K562 (cell line): ENCODE measurements around the gene TBL1XR1. TPM values are rescaled to one million over a fixed set of nuclear protein-coding genes. Genes with fewer than 3 reads are reported as not detected.

Experiments
- ATAC-seq: fragments of 200-7000 bp; cut with Tn5 transposase; 3 replicates; pipeline ENCODE4 v1.9.1; 2020; ENCODE audit warnings: moderate library complexity
- BruUV-seq: library from RNA; stranded (reverse); fragments of 400-500 nt; replicated peaks from 2 replicates; lab custom pipeline; 2021; lab: Mats Ljungman, UMichigan
- CTCF ChIA-PET: fragments of 300-600 bp; formaldehyde crosslinking; extraction: SDS; loops from one replicate; lab custom pipeline; 2021; ENCODE audit warnings: low intra/inter-chr PET ratio; lab: Yijun Ruan, JAX
- POLR2A ChIA-PET: fragments of 300-600, 350-650 bp; sonication (Branson Sonifier 250); formaldehyde crosslinking; extraction: SDS; loops from one replicate; lab custom pipeline; 2021; ENCODE audit warnings: antibody characterized with exemption, inconsistent platforms; lab: Yijun Ruan, JAX
- DNase-seq, 4 experiments: peaks; one replicate each; pipeline versions ENCODE4 v3.0.0 to v3.0.0-alpha.2; 2011 to 2018; ENCODE audit warnings: low spot score in 3 of 4, mixed read lengths in 3 of 4; ENCODE audit errors: extremely low read depth in 1 of 4
- FAIRE-seq: peaks from 2 replicates; lab custom pipeline; 2011; peaks lifted over from hg19 to GRCh38; lab: Jason Lieb, UNC
- H2AFZ ChIP-seq: 2 replicates; pipeline ENCODE4 v1.6.0; 2011; ENCODE audit warnings: low read depth, low read length, control low read depth, inconsistent platforms
- H3K27ac ChIP-seq: fragments of 200-600 bp; 3 replicates; pipeline ENCODE4 v1.8.0; 2011; ENCODE audit warnings: low read depth, mild to moderate bottlenecking, control low read depth, inconsistent platforms, low read length, moderate library complexity, mixed read lengths; ENCODE audit errors: extremely low read depth
- H3K27me3 ChIP-seq, 2 experiments: fragments of 300-600 bp in 1 of 2; 2 replicates in 1 of 2; 3 replicates in 1 of 2; pipeline versions ENCODE4 v1.6.0 to v1.8.0; 2011; ENCODE audit warnings: inconsistent platforms in 2 of 2, low read length in 2 of 2, mild to moderate bottlenecking in 1 of 2, mixed read lengths in 1 of 2, moderate library complexity in 1 of 2; ENCODE audit not compliant: control insufficient read depth in 2 of 2, insufficient read depth in 2 of 2
- H3K36me3 ChIP-seq: fragments of 300-600 bp; 3 replicates; pipeline ENCODE4 v1.8.0; 2011; ENCODE audit warnings: mild to moderate bottlenecking, low read length, inconsistent platforms; ENCODE audit not compliant: control insufficient read depth, insufficient read depth
- H3K4me1 ChIP-seq, 2 experiments: fragments of 200-600 bp in 1 of 2; replicated peaks in 1 of 2; 2 replicates in 1 of 2; 3 replicates in 1 of 2; pipeline versions ENCODE4 v1.5.1 to v1.8.0; 2011; ENCODE audit warnings: inconsistent platforms in 2 of 2, low read length in 2 of 2, mild to moderate bottlenecking in 1 of 2, mixed read lengths in 1 of 2, moderate library complexity in 1 of 2; ENCODE audit not compliant: control insufficient read depth in 2 of 2, insufficient read depth in 2 of 2
- H3K4me2 ChIP-seq: 2 replicates; pipeline ENCODE4 v1.6.1; 2011; ENCODE audit warnings: low read length, control low read depth, inconsistent platforms, mixed read lengths; ENCODE audit not compliant: insufficient read depth
- H3K4me3 ChIP-seq: fragments of 200-600 bp; sonication (generic), shearing (Covaris generic); 2 replicates; pipeline ENCODE4 v1.5.1; 2016; ENCODE audit warnings: control low read depth, inconsistent platforms
- H3K79me2 ChIP-seq: fragments of 200-600 bp; 3 replicates; pipeline ENCODE4 v1.8.0; 2011; ENCODE audit warnings: low read length, inconsistent platforms; ENCODE audit not compliant: control insufficient read depth, insufficient read depth
- H3K9ac ChIP-seq, 2 experiments: 2 replicates each; pipeline versions ENCODE4 v1.6.0 to v1.6.1; 2011; ENCODE audit warnings: low read depth in 2 of 2, low read length in 2 of 2, control low read depth in 1 of 2, inconsistent platforms in 1 of 2, mild to moderate bottlenecking in 1 of 2, mixed read lengths in 1 of 2; ENCODE audit not compliant: insufficient read depth in 1 of 2
- H3K9me1 ChIP-seq: one replicate; pipeline ENCODE4 v1.6.0; 2011; ENCODE audit warnings: inconsistent platforms, mild to moderate bottlenecking, low read length, moderate library complexity; ENCODE audit not compliant: control insufficient read depth, insufficient read depth
- H3K9me3 ChIP-seq: replicated peaks from 2 replicates; pipeline ENCODE4 v1.5.1; 2011; ENCODE audit warnings: low read depth, low read length, inconsistent platforms; ENCODE audit not compliant: control insufficient read depth, insufficient read depth
- H4K20me1 ChIP-seq: replicated peaks from 2 replicates; pipeline ENCODE4 v1.6.1; 2011; ENCODE audit warnings: low read length, inconsistent platforms, mixed read lengths; ENCODE audit not compliant: control insufficient read depth, insufficient read depth
- ARHGAP35 ChIP-seq: fragments of 450-650 bp; IDR thresholded peaks from 2 replicates; pipeline ENCODE4 v1.6.1; 2018; ENCODE audit not compliant: partially characterized antibody
- HNRNPH1 ChIP-seq: fragments of 200-400 bp; formaldehyde crosslinking; optimal IDR thresholded peaks from 2 replicates; pipeline ENCODE3; 2017; ENCODE audit warnings: low read depth, mild to moderate bottlenecking, low read length, moderate library complexity
- KLF16 ChIP-seq: IDR thresholded peaks from 2 replicates; pipeline ENCODE4 v1.6.1; 2016; ENCODE audit warnings: antibody characterized with exemption
- MTA3 ChIP-seq: fragments of 450-650 bp; formaldehyde crosslinking; IDR thresholded peaks from 2 replicates; pipeline ENCODE4 v1.6.1; 2017; ENCODE audit warnings: mild to moderate bottlenecking, borderline replicate concordance
- PHB2 ChIP-seq: fragments of 450-650 bp; IDR thresholded peaks from 2 replicates; pipeline ENCODE4 v1.6.1; 2017; ENCODE audit warnings: low read depth
- PRMT5 ChIP-seq: sonication (generic); formaldehyde crosslinking; IDR thresholded peaks from 2 replicates; pipeline ENCODE4 v1.5.0; 2020; ENCODE audit warnings: missing genetic modification reagents
- RUNX1 ChIP-seq: sonication (generic); IDR thresholded peaks from 2 replicates; pipeline ENCODE4 v1.6.1; 2016; ENCODE audit warnings: antibody characterized with exemption, low read depth
- SMARCA4 ChIP-seq: fragments of 450-650 bp; IDR thresholded peaks from 2 replicates; pipeline ENCODE4 v1.6.1; 2016
- SMC3 ChIP-seq: conservative IDR thresholded peaks from 2 replicates; pipeline ENCODE4 v1.6.1; 2011; ENCODE audit warnings: low read depth, low read length, improper control_type of control experiment; ENCODE audit not compliant: insufficient read depth
- SNRNP70 ChIP-seq: fragments of 200-400 bp; formaldehyde crosslinking; optimal IDR thresholded peaks from 2 replicates; pipeline ENCODE3; 2017; ENCODE audit warnings: low read depth, low read length
- SUPT5H ChIP-seq: fragments of 450-650 bp; IDR thresholded peaks from 2 replicates; pipeline ENCODE4 v1.6.1; 2016
- ZC3H11A ChIP-seq: IDR thresholded peaks from 2 replicates; pipeline ENCODE4 v1.6.1; 2012; ENCODE audit warnings: low read depth, low read length, improper control_type of control experiment
- ZFP1 ChIP-seq: fragments of 450-650 bp; formaldehyde crosslinking; IDR thresholded peaks from 2 replicates; pipeline ENCODE4 v1.4.0; 2020; ENCODE audit warnings: mild to moderate bottlenecking, mixed read lengths
- ZNF134 ChIP-seq: fragments of 250-450 bp; sonication (Bioruptor Pico); conservative IDR thresholded peaks from 2 replicates; pipeline ENCODE4 v1.4.0; 2020
- WGBS: fragments of 100-300 bp; shearing (Covaris generic); methylation state at CpG from one replicate; pipeline ENCODE4 v1.1.6; 2016; ENCODE audit warnings: low coverage, mixed read lengths; ENCODE audit not compliant: insufficient coverage; ENCODE audit errors: missing lambda C conversion rate; 5-methylcytosine and 5-hydroxymethylcytosine counted together
- in situ Hi-C: fragments of 300-500 bp; cut with MboI; formaldehyde crosslinking; loops from 4 replicates; pipeline ENCODE4 v1.15.0; 2018; ENCODE audit warnings: inconsistent platforms, mixed read lengths
- intact Hi-C: fragments of 100-400 bp; cut with micrococcal nuclease; formaldehyde crosslinking; loops from 2 replicates; pipeline ENCODE4 v1.14.2; 2022
- polyA plus RNA-seq, 8 experiments: library from polyadenylated mRNA; depleted of rRNA in 4 of 8; stranded (reverse) in 5 of 8; unstranded in 3 of 8; fragments of >200 nt; fragmentation: Nextera tagmentation in 2 of 8; fragmentation: Illumina TruSeq in 1 of 8; extraction: Ambion mirVana in 2 of 8; extraction: Trizol in 1 of 8; gene quantifications; 2 replicates each; pipeline versions ENCODE4 v1.2.1 to v1.2.3, GENCODE V29; 2011 to 2014; ENCODE audit warnings: inconsistent platforms in 1 of 8, missing spikeins in 1 of 8
- total RNA-seq, 7 experiments: library from RNA; depleted of rRNA in 6 of 7; stranded (reverse); fragments of >200 nt in 6 of 7; fragmentation: Illumina TruSeq in 2 of 7; extraction: Trizol in 2 of 7; gene quantifications; 2 replicates each; pipeline versions ENCODE4 v1.2.1 to v1.2.3, GENCODE V29; 2011 to 2021; ENCODE audit warnings: low replicate concordance in 1 of 7
- TF ChIP-seq, protein P1 (sequence below): fragments of 250-450 bp; sonication (Bioruptor Pico); IDR thresholded peaks from 2 replicates; pipeline ENCODE4 v1.8.0; 2021; ENCODE audit warnings: moderate library complexity, mild to moderate bottlenecking, inconsistent platforms
- TF ChIP-seq, protein P2 (sequence below): fragments of 450-650 bp; IDR thresholded peaks from 2 replicates; pipeline ENCODE4 v1.6.1; 2018; ENCODE audit warnings: mild to moderate bottlenecking, low read depth; ENCODE audit not compliant: partially characterized antibody
- TF ChIP-seq, protein P3 (sequence below): fragments of 250-450 bp; sonication (Bioruptor Pico); IDR thresholded peaks from 2 replicates; pipeline ENCODE4 v1.8.0; 2022; ENCODE audit warnings: moderate library complexity, mild to moderate bottlenecking, inconsistent platforms
- TF ChIP-seq, protein P4 (sequence below): sonication (generic); formaldehyde crosslinking; IDR thresholded peaks from 2 replicates; pipeline ENCODE4 v1.8.1; 2023; ENCODE audit warnings: mild to moderate bottlenecking, missing genetic modification reagents
- TF ChIP-seq, protein P5 (sequence below): fragments of 250-450 bp; sonication (Bioruptor Pico); IDR thresholded peaks from 2 replicates; pipeline ENCODE4 v1.8.0; 2021; ENCODE audit warnings: borderline replicate concordance, mild to moderate bottlenecking, moderate library complexity; ENCODE audit not compliant: poor library complexity, severe bottlenecking

TBL1XR1 gene
- total and polyA plus RNA-seq, 9 of the 15 experiments (the other 6 are each of a cell fraction or from before 2014, with no cell fraction given), result 19.6 to 171 (median 83.3) TPM

DNA sequence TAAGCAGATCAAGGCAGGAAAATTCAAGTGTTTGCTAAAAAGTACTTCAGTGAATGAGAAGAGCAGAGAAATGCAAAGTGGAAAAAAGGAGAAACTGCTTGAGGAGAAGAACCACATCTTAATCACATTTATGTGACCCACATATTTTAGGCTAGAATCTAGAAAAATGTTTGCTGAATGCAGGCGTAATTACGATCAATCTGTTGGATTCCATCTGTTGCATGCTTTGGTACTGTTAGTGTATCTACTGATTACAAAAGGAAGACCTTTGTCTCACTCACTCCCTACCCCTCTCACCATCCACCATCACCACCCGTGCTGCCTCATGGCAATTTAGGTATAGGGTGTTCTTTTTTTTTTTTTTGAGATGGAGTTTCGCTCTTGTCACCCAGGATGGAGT lies 9.7 kb upstream of the TBL1XR1 start:
- ChIA-PET CTCF (no interaction called here), POLR2A (no interaction called here)
- Histone ChIP-seq H2AFZ (no peak overlapping the region), H3K9me1 (no peaks in the 10 kb centered on the region), H3K9me3 (no peaks in the 10 kb centered on the region; the same call in 1 of the 2 replicates), H3K27me3 (no peaks in the 10 kb centered on the region), H3K79me2 (no peaks in the 10 kb centered on the region), H3K27ac (no peak overlapping the region), H3K4me1 (peaks cover 2% of the 10 kb centered on the region in 2 experiments; a peak in 2 of 5 replicates), H3K9ac (no peak overlapping the region), H3K4me2 (no peak overlapping the region), H4K20me1 (no peaks in the 10 kb centered on the region), H3K4me3 (no peak overlapping the region), H3K36me3 (no peaks in the 10 kb centered on the region)
- in situ Hi-C loops (no loop called here), intact Hi-C loops (no loop called here)
- ATAC-seq, result no peak
- 77% methylated on average over 3 of the region's 4 CpGs for WGBS
- no peak for FAIRE-seq
- DNase-seq, result no peak
- no TSS peak for BruUV-seq
- no peak for TF ChIP-seq ZC3H11A
- no peak for TF ChIP-seq PHB2
- TF ChIP-seq, protein P1, sequence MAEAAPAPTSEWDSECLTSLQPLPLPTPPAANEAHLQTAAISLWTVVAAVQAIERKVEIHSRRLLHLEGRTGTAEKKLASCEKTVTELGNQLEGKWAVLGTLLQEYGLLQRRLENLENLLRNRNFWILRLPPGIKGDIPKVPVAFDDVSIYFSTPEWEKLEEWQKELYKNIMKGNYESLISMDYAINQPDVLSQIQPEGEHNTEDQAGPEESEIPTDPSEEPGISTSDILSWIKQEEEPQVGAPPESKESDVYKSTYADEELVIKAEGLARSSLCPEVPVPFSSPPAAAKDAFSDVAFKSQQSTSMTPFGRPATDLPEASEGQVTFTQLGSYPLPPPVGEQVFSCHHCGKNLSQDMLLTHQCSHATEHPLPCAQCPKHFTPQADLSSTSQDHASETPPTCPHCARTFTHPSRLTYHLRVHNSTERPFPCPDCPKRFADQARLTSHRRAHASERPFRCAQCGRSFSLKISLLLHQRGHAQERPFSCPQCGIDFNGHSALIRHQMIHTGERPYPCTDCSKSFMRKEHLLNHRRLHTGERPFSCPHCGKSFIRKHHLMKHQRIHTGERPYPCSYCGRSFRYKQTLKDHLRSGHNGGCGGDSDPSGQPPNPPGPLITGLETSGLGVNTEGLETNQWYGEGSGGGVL (CRISPR knock-in tag), result no peak
- TF ChIP-seq RUNX1, result no peak
- no peak for TF ChIP-seq ZNF134 (CRISPR knock-in tag)
- no peak for TF ChIP-seq HNRNPH1
- TF ChIP-seq MTA3, result no peak
- no peak for TF ChIP-seq ARHGAP35
- TF ChIP-seq, protein P2, sequence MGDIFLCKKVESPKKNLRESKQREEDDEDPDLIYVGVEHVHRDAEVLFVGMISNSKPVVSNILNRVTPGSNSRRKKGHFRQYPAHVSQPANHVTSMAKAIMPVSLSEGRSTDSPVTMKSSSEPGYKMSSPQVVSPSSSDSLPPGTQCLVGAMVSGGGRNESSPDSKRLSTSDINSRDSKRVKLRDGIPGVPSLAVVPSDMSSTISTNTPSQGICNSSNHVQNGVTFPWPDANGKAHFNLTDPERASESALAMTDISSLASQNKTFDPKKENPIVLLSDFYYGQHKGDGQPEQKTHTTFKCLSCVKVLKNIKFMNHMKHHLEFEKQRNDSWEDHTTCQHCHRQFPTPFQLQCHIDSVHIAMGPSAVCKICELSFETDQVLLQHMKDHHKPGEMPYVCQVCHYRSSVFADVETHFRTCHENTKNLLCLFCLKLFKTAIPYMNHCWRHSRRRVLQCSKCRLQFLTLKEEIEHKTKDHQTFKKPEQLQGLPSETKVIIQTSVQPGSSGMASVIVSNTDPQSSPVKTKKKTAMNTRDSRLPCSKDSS, result no peak
- TF ChIP-seq SMARCA4, result no peak
- TF ChIP-seq PRMT5 (CRISPR knock-in tag), result no peak
- TF ChIP-seq, protein P3, sequence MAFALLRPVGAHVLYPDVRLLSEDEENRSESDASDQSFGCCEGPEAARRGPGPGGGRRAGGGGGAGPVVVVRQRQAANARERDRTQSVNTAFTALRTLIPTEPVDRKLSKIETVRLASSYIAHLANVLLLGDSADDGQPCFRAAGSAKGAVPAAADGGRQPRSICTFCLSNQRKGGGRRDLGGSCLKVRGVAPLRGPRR (CRISPR knock-in tag), result no peak
- TF ChIP-seq, protein P4, sequence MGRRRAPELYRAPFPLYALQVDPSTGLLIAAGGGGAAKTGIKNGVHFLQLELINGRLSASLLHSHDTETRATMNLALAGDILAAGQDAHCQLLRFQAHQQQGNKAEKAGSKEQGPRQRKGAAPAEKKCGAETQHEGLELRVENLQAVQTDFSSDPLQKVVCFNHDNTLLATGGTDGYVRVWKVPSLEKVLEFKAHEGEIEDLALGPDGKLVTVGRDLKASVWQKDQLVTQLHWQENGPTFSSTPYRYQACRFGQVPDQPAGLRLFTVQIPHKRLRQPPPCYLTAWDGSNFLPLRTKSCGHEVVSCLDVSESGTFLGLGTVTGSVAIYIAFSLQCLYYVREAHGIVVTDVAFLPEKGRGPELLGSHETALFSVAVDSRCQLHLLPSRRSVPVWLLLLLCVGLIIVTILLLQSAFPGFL (CRISPR knock-in tag), result no peak
- TF ChIP-seq, protein P5, sequence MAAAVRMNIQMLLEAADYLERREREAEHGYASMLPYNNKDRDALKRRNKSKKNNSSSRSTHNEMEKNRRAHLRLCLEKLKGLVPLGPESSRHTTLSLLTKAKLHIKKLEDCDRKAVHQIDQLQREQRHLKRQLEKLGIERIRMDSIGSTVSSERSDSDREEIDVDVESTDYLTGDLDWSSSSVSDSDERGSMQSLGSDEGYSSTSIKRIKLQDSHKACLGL (CRISPR knock-in tag), result no peak
- TF ChIP-seq SUPT5H, result no peak
- TF ChIP-seq SNRNP70, result no peak
- TF ChIP-seq ZFP1 (CRISPR knock-in tag), result no peak
- no peak for TF ChIP-seq SMC3
- TF ChIP-seq KLF16, result no peak
